WERI-Rb-1 (cell line): ENCODE measurements around the gene ZNF346.
"Not testable (repeated sequence)": the region's sequence is repeated elsewhere in the genome, so short reads cannot be mapped to it uniquely, and the experiment has no call there.

Experiments used
- DNase-seq: peaks from one replicate; pipeline ENCODE4 v3.0.0-alpha.2; 2020
- H3K27ac ChIP-seq: fragments of 250-450 bp; sonication (Bioruptor Pico); 2 replicates; pipeline ENCODE4 v1.5.1; 2020; ENCODE audit warnings: mild to moderate bottlenecking, moderate library complexity
- H3K27me3 ChIP-seq: fragments of 250-450 bp; sonication (Bioruptor Pico); 2 replicates; pipeline ENCODE4 v1.5.1; 2021; ENCODE audit warnings: mild to moderate bottlenecking, low read depth, moderate library complexity; ENCODE audit not compliant: insufficient read depth, severe bottlenecking
- H3K36me3 ChIP-seq: fragments of 250-450 bp; sonication (Bioruptor Pico); 2 replicates; pipeline ENCODE4 v1.5.1; 2020; ENCODE audit warnings: mild to moderate bottlenecking, moderate library complexity
- H3K4me3 ChIP-seq: 2 replicates; pipeline ENCODE4 v1.5.1; 2011; ENCODE audit warnings: low read depth, mild to moderate bottlenecking, control low read depth, low read length
- H3K9me3 ChIP-seq: fragments of 250-450 bp; sonication (Bioruptor Pico); 2 replicates; pipeline ENCODE4 v1.5.1; 2021; ENCODE audit warnings: mild to moderate bottlenecking, moderate library complexity; ENCODE audit not compliant: severe bottlenecking
- TF ChIP-seq, protein P1 (sequence below): IDR thresholded peaks from 2 replicates; pipeline ENCODE4 v1.5.1; 2011; ENCODE audit warnings: low read depth, mild to moderate bottlenecking, control low read depth, inconsistent platforms, low read length

Gene ZNF346

DNA sequence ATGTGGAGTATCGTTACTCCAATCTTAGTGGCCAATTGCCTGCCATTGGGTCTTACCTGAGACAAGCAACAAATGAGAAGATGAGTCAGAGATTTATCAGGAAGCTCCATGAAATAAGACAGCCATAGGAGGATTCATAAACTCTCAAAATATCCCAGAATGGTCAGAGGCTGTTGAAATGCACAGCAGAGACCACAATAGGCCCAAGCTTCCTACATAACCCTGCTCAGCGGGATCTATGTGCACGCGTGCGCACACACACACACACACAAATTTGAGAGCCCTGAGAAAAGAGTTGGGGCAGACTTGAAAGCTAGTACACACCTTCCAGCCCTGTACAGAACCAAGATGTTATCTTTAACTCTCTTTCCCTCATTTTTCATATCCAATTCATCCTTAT, 25.7 kb upstream of the ZNF346 start:
- no peak overlapping the region for H3K4me3 ChIP-seq
- no peak overlapping the region for H3K27ac ChIP-seq

DNA sequence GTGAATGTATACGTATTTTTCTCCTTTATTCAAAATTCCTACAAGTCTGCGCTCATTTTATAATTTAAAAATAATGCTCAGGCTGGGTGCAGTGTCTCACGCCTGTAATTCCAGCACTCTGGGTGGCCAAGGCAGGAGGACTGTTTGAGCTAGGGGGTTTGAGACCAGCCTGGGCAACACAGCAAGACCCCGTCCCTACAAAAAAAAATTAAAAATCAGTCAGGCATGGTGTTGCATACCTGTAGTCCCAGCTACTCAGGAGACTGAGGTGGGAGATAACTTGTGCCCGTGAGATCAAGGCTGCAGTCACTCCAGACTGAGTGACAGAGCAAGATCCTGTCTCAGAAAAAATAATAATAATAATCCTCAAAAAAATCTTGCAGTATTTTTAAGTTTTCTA, 23.7 kb upstream of the ZNF346 start:
- no peaks in the 10 kb centered on the region for H3K27me3 ChIP-seq
- TF ChIP-seq, protein P1, sequence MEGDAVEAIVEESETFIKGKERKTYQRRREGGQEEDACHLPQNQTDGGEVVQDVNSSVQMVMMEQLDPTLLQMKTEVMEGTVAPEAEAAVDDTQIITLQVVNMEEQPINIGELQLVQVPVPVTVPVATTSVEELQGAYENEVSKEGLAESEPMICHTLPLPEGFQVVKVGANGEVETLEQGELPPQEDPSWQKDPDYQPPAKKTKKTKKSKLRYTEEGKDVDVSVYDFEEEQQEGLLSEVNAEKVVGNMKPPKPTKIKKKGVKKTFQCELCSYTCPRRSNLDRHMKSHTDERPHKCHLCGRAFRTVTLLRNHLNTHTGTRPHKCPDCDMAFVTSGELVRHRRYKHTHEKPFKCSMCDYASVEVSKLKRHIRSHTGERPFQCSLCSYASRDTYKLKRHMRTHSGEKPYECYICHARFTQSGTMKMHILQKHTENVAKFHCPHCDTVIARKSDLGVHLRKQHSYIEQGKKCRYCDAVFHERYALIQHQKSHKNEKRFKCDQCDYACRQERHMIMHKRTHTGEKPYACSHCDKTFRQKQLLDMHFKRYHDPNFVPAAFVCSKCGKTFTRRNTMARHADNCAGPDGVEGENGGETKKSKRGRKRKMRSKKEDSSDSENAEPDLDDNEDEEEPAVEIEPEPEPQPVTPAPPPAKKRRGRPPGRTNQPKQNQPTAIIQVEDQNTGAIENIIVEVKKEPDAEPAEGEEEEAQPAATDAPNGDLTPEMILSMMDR = no peak
- no peaks in the 10 kb centered on the region for H3K36me3 ChIP-seq
- no peak for DNase-seq
- H3K9me3 ChIP-seq = no peaks in the 10 kb centered on the region
- H3K27ac ChIP-seq = no peak overlapping the region
- H3K4me3 ChIP-seq = no peak overlapping the region

More for the DNA sequence above, 25.7 kb upstream of the ZNF346 start:
- Histone ChIP-seq H3K9me3 (no peaks in the 10 kb centered on the region), H3K36me3 (no peaks in the 10 kb centered on the region), H3K27me3 (no peaks in the 10 kb centered on the region)
- DNase-seq = no peak
- TF ChIP-seq, protein P1 = no peak

DNA sequence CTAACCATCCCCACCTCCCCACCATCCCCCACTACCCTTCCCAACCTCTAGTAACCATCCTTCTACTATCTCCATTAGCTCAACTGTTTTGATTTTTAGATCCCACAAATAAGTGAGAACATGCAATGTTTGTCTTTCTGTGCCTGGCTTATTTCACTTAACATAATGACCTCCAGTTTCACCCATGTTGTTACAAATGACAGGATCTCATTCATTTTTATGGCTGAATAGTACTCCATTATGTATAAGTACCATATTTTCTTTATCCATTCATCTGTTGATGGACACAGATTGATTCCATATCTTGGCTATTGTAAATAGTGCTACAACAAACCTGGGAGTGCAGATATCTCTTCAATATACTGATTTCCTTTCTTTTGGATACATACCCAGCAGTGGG, 23.0 kb upstream of the ZNF346 start:
- not testable (repeated sequence) for H3K4me3 ChIP-seq, H3K27ac ChIP-seq, H3K36me3 ChIP-seq, DNase-seq, H3K9me3 ChIP-seq, H3K27me3 ChIP-seq

DNA sequence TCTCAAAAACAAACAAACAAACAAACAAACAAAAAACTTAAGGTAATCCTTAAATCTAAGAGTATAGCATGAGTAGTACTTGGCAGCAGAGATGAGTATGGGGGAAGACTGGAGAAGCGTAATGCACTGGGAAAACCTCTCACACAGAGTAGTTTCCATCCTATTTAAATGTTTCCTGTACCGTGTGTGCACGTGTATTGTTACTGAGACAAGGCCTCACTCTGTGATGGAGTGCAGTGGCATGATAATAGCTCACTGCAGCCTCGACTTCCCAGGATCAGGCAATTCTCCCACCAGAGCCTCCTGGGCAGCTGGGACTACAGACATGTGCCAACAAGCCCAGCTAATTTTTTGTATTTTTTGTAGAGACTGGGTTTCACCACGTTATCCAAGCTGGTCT, 18.8 kb upstream of the ZNF346 start:
- TF ChIP-seq, protein P1 = no peak
- no peaks in the 10 kb centered on the region for H3K27me3 ChIP-seq
- H3K4me3 ChIP-seq = no peak overlapping the region
- no peak for DNase-seq
- H3K9me3 ChIP-seq = no peaks in the 10 kb centered on the region
- H3K27ac ChIP-seq = no peak overlapping the region
- H3K36me3 ChIP-seq = no peaks in the 10 kb centered on the region

DNA sequence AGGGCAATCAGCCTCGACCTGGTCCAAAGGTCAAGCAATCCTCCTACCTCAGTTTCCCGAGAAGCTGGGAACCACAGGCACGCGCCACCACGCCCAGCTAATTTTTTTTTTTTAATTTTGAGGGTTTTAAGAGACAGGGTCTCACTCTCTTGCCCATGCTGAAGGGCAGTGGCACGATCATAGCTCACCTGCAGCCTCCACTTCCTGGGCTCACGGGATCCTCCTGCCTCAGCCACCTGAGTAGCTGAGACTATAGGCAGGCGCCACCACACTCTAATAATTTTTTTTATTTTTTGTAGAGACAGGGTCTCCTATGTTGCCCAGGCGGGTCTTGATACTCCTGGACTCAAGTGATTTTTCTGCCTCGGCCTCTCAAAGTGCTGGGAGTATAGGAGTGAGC, 17.5 kb upstream of the ZNF346 start:
- peak overlapping the region; percentile 81; the same call in 1 of the 2 replicates for H3K4me3 ChIP-seq
- H3K27ac ChIP-seq = no peak overlapping the region
- TF ChIP-seq, protein P1 = no peak
- no peaks in the 10 kb centered on the region for H3K27me3 ChIP-seq
- no peak for DNase-seq
- no peaks in the 10 kb centered on the region for H3K9me3 ChIP-seq
- no peaks in the 10 kb centered on the region for H3K36me3 ChIP-seq

DNA sequence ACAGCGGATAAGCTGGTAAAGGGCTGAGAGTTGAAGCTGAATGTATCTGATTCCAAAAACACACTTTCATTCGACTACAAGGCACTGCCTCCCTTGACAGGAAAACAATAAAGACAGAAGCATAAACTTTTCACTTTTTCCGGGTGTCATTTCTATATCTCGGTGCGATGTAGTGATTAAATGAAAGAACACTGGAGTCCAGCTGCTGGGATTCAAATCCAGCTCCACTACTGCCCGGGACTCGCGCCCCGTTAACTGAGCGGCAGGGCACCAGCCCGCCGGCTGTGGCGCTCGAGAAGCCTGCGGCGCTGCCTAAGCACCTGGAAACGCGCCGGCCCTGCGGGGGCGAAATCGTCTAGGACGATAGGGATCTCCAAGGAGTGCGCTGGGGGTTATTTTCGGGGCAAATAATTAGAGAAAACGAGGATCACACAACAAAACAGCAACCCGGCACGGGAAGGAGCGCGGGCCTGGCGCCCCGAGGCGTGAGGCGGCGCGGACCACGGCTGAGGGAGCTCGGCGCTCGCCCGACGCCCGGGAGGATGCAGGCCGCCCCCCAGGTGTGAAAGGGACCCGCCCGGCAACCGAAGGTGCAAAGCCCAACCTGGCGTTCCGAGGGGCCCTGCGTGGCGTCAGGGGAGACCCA, 16.8 kb upstream of the ZNF346 start:
- Histone ChIP-seq H3K27me3 (no peaks in the 10 kb centered on the region), H3K36me3 (no peaks in the 10 kb centered on the region), H3K9me3 (no peaks in the 10 kb centered on the region), H3K4me3 (peak overlapping the region; percentile 81), H3K27ac (peak overlapping the region; percentile 90)
- TF ChIP-seq, protein P1 = peak; percentile 33; the same call in 1 of the 2 replicates
- DNase-seq = peak; percentile 51
